ENCODE results near the gene FBXL16. TPM values are rescaled to one million over a fixed set of nuclear protein-coding genes. Genes with fewer than 3 reads are reported as not detected.

FBXL16 gene
- total and polyA plus RNA-seq, 2 of the 13 experiments (the other 11 are each of a cell fraction or from before 2014, with no cell fraction given), result 0.22 to 2.0 TPM

- TF ChIP-seq, protein P1, sequence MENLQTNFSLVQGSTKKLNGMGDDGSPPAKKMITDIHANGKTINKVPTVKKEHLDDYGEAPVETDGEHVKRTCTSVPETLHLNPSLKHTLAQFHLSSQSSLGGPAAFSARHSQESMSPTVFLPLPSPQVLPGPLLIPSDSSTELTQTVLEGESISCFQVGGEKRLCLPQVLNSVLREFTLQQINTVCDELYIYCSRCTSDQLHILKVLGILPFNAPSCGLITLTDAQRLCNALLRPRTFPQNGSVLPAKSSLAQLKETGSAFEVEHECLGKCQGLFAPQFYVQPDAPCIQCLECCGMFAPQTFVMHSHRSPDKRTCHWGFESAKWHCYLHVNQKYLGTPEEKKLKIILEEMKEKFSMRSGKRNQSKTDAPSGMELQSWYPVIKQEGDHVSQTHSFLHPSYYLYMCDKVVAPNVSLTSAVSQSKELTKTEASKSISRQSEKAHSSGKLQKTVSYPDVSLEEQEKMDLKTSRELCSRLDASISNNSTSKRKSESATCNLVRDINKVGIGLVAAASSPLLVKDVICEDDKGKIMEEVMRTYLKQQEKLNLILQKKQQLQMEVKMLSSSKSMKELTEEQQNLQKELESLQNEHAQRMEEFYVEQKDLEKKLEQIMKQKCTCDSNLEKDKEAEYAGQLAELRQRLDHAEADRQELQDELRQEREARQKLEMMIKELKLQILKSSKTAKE (CRISPR knock-in tag; IDR thresholded peaks at IDR 0.05; ENCODE audit: borderline replicate concordance), result no peak
- no peak for TF ChIP-seq ZMYM4 (CRISPR knock-in tag; IDR thresholded peaks at IDR 0.05)
- no peak for TF ChIP-seq DZIP1 (CRISPR knock-in tag; IDR thresholded peaks at IDR 0.05)
- no peak for TF ChIP-seq JDP2 (CRISPR knock-in tag; IDR thresholded peaks at IDR 0.05; ENCODE audit: borderline replicate concordance)
- 0 out of 2 replicates have a peak, but pooled peaks have one; percentile 9 for TF ChIP-seq ZNF12 (CRISPR knock-in tag; IDR thresholded peaks at IDR 0.05)
- TF ChIP-seq DMAP1 (CRISPR knock-in tag; IDR thresholded peaks at IDR 0.05), result 0 out of 2 replicates have a peak, but pooled peaks have one; percentile 15
- TF ChIP-seq, protein P2, sequence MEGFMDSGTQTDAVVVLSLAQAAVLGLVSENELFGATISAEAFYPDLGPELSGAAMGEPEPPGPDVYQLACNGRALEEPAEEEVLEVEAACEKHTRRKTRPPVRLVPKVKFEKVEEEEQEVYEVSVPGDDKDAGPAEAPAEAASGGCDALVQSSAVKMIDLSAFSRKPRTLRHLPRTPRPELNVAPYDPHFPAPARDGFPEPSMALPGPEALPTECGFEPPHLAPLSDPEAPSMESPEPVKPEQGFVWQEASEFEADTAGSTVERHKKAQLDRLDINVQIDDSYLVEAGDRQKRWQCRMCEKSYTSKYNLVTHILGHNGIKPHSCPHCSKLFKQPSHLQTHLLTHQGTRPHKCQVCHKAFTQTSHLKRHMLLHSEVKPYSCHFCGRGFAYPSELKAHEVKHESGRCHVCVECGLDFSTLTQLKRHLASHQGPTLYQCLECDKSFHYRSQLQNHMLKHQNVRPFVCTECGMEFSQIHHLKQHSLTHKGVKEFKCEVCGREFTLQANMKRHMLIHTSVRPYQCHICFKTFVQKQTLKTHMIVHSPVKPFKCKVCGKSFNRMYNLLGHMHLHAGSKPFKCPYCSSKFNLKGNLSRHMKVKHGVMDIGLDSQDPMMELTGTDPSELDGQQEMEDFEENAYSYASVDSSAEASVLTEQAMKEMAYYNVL (CRISPR knock-in tag; IDR thresholded peaks at IDR 0.05; ENCODE audit: borderline replicate concordance), result no peak
- no peak for TF ChIP-seq ZNF678 (CRISPR knock-in tag; IDR thresholded peaks at IDR 0.05)
- no peak for TF ChIP-seq EZH2 (conservative IDR thresholded peaks at IDR 0.05; ENCODE audit: low read depth, low read length)
- TF ChIP-seq RORA (CRISPR knock-in tag; IDR thresholded peaks at IDR 0.05), result no peak
- TF ChIP-seq CAMTA2 (CRISPR knock-in tag; IDR thresholded peaks at IDR 0.05; ENCODE audit: borderline replicate concordance), result no peak
- TF ChIP-seq, protein P3, sequence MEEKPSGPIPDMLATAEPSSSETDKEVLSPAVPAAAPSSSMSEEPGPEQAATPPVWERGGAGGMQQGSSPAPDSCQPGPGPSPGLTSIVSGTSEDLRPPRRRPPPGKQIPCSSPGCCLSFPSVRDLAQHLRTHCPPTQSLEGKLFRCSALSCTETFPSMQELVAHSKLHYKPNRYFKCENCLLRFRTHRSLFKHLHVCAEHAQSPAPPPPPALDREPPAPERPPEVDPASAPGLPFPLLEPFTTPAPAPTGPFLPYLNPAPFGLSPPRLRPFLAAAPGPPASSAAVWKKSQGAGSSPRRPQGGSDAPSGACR (CRISPR knock-in tag; IDR thresholded peaks at IDR 0.05), result no peak
Observed at GRCh38 chr16:727291-727977, 21.8 kb upstream of the FBXL16 start (continued).
